ENCODE results near the gene VASH2.

Gene VASH2

GRCh38 chr1:212917134-212917485 lies 33.2 kb upstream of the VASH2 start:
- TF ChIP-seq CTCF (IDR thresholded peaks at IDR 0.05; ENCODE audit: low read depth, low read length), result no peak
- Histone ChIP-seq H3K27ac (no peak overlapping the region), H3K9me3 (ENCODE audit: severe bottlenecking) (peaks cover 3% of the 10 kb centered on the region), H3K27me3 (ENCODE audit: insufficient read depth, low read depth, severe bottlenecking) (no peaks in the 10 kb centered on the region), H3K4me3 (ENCODE audit: low read depth, low read length) (no peak overlapping the region), H3K36me3 (no peaks in the 10 kb centered on the region)
- no peak for DNase-seq

GRCh38 chr1:212917858-212918257 lies 32.5 kb upstream of the VASH2 start:
- Histone ChIP-seq H3K4me3 (ENCODE audit: low read depth, low read length) (no peak overlapping the region), H3K36me3 (no peaks in the 10 kb centered on the region), H3K9me3 (ENCODE audit: severe bottlenecking) (peaks cover 3% of the 10 kb centered on the region), H3K27me3 (ENCODE audit: insufficient read depth, low read depth, severe bottlenecking) (no peaks in the 10 kb centered on the region), H3K27ac (no peak overlapping the region)
- DNase-seq, result no peak
- TF ChIP-seq CTCF (IDR thresholded peaks at IDR 0.05; ENCODE audit: low read depth, low read length), result no peak

- Histone ChIP-seq H3K4me3 (ENCODE audit: low read depth, low read length) (no peak overlapping the region), H3K9me3 (ENCODE audit: severe bottlenecking) (peaks cover 6% of the 10 kb centered on the region), H3K36me3 (no peaks in the 10 kb centered on the region), H3K27me3 (ENCODE audit: insufficient read depth, low read depth, severe bottlenecking) (no peaks in the 10 kb centered on the region), H3K27ac (no peak overlapping the region)
- no peak for DNase-seq
- TF ChIP-seq CTCF (IDR thresholded peaks at IDR 0.05; ENCODE audit: low read depth, low read length), result no peak
Observed at GRCh38 chr1:212918824-212919223, 31.5 kb upstream of the VASH2 start.

GRCh38 chr1:212920246-212920645 lies 30.1 kb upstream of the VASH2 start:
- Histone ChIP-seq H3K36me3 (no peaks in the 10 kb centered on the region), H3K9me3 (ENCODE audit: severe bottlenecking) (peaks cover 6% of the 10 kb centered on the region), H3K4me3 (ENCODE audit: low read depth, low read length) (no peak overlapping the region), H3K27me3 (ENCODE audit: insufficient read depth, low read depth, severe bottlenecking) (no peaks in the 10 kb centered on the region), H3K27ac (no peak overlapping the region)
- no peak for DNase-seq
- TF ChIP-seq CTCF (IDR thresholded peaks at IDR 0.05; ENCODE audit: low read depth, low read length), result no peak

- no peaks in the 10 kb centered on the region for H3K36me3 ChIP-seq
- peaks cover 6% of the 10 kb centered on the region for H3K9me3 ChIP-seq (ENCODE audit: severe bottlenecking)
- no peak overlapping the region for H3K4me3 ChIP-seq (ENCODE audit: low read depth, low read length)
- no peak overlapping the region for H3K27ac ChIP-seq
- peak; percentile 39 for DNase-seq
- peak; percentile 83 for TF ChIP-seq CTCF (IDR thresholded peaks at IDR 0.05; ENCODE audit: low read depth, low read length)
- no peaks in the 10 kb centered on the region for H3K27me3 ChIP-seq (ENCODE audit: insufficient read depth, low read depth, severe bottlenecking)
Observed at GRCh38 chr1:212920896-212921295, 29.4 kb upstream of the VASH2 start.

GRCh38 chr1:212922016-212922415 lies 28.3 kb upstream of the VASH2 start:
- Histone ChIP-seq H3K36me3 (no peaks in the 10 kb centered on the region), H3K9me3 (ENCODE audit: severe bottlenecking) (peaks cover 6% of the 10 kb centered on the region), H3K27me3 (ENCODE audit: insufficient read depth, low read depth, severe bottlenecking) (no peaks in the 10 kb centered on the region), H3K4me3 (ENCODE audit: low read depth, low read length) (no peak overlapping the region), H3K27ac (peak overlapping the region; percentile 45)
- no peak for TF ChIP-seq CTCF (IDR thresholded peaks at IDR 0.05; ENCODE audit: low read depth, low read length)
- no peak for DNase-seq
